ENCODE results near the gene ZC3H10.

Gene ZC3H10

DNA sequence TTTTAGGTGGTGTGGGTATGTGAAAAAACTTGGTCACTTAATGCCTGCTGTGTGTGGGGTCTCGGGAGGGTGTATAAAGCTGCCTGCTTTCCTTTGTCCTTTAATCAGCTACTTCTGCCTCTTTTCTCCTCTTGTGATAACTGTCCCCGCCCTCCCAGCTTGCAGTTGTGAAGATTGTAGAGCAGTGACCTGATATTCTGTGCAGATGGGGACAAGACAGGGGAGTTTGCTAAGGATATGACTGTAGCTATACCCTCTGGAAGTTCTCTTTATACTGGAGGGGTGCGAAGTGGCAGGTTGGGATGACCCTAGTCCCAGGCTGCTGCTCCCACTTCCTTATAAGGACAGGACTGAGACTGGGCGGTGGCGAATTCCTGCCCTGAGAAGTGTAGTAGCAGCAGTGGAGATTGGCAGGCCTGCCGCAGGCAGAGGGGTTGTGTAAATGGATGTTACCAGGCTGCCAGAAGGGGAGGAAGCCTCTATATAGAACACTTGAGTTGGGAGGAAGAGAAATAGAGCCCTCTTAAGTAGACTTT lies 40.9 kb downstream of the ZC3H10 start:
- in situ Hi-C loops (cut with MboI; ENCODE audit: low sequenced_read_pairs, unreplicated experiment), result no loop called here
- DNase-seq (ENCODE audit: low spot score), result no peak
- no peak for TF ChIP-seq CTCF (IDR thresholded peaks at IDR 0.05; ENCODE audit: borderline replicate concordance, control extremely low read depth, extremely low read depth, insufficient read depth, missing control alignments)

- in situ Hi-C loops (cut with MboI; ENCODE audit: low sequenced_read_pairs, unreplicated experiment), result no loop called here
- TF ChIP-seq CTCF (IDR thresholded peaks at IDR 0.05; ENCODE audit: borderline replicate concordance, control extremely low read depth, extremely low read depth, insufficient read depth, missing control alignments), result no peak
- no peak for DNase-seq (ENCODE audit: low spot score)
These were observed 41.6 kb downstream of the ZC3H10 start for GRCh38 chr12:56159482-56160192.

GRCh38 chr12:56160193-56160763 lies 42.2 kb downstream of the ZC3H10 start:
- no peak for TF ChIP-seq CTCF (IDR thresholded peaks at IDR 0.05; ENCODE audit: borderline replicate concordance, control extremely low read depth, extremely low read depth, insufficient read depth, missing control alignments)
- in situ Hi-C loops (cut with MboI; ENCODE audit: low sequenced_read_pairs, unreplicated experiment), result no loop called here
- DNase-seq (ENCODE audit: low spot score), result peak; percentile 54

- in situ Hi-C loops (cut with MboI; ENCODE audit: low sequenced_read_pairs, unreplicated experiment), result no loop called here
- no peak for TF ChIP-seq CTCF (IDR thresholded peaks at IDR 0.05; ENCODE audit: borderline replicate concordance, control extremely low read depth, extremely low read depth, insufficient read depth, missing control alignments)
- DNase-seq (ENCODE audit: low spot score), result no peak
These were observed 43.0 kb downstream of the ZC3H10 start for GRCh38 chr12:56160894-56161689.

DNA sequence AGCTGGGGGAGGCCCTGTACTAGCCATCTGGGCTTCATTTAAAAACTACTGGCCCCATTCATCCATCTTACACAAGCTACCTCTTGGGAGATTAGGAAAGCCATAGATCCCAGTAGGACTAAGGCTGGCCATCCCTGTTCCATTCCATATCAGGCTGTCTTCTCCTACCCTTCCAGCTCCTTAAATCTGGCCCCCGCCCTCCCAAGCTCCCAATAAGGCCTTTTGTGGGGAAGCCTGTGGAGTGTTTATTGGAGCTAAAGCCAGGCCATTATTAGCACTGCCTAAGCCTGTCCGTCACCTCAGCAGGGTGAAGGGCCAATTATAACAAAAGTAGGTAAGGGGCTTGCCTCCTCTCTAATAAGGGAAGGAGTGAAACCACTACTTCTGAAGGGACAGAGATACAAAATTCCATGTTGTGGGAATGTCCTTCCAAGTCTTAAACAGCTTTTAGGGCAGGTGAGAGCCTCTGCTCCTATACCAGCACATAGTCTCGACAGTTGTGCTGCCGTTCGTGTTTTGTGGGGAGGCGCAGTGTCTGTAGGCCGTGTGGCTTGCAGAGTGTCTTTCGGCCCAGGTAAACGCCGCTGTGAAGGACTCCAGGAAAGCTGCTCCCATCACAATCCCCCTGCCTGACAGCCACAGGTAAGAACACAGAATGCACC lies 43.8 kb downstream of the ZC3H10 start:
- DNase-seq (ENCODE audit: low spot score), result no peak
- no peak for TF ChIP-seq CTCF (IDR thresholded peaks at IDR 0.05; ENCODE audit: borderline replicate concordance, control extremely low read depth, extremely low read depth, insufficient read depth, missing control alignments)
- in situ Hi-C loops (cut with MboI; ENCODE audit: low sequenced_read_pairs, unreplicated experiment), result no loop called here
